SJCRH30 (cell line): ENCODE measurements around the gene RAX2. TPM values are rescaled to one million over a fixed set of nuclear protein-coding genes. Genes with fewer than 3 reads are reported as not detected.

ENCODE experiments used
- DNase-seq, 2 experiments: peaks; one replicate each; pipeline ENCODE4 v3.0.0-alpha.2; 2015 to 2020
- H3K27ac ChIP-seq: fragments of 250-450 bp; sonication (Bioruptor Pico); 2 replicates; pipeline ENCODE4 v1.5.1; 2020; ENCODE audit warnings: mild to moderate bottlenecking, moderate library complexity
- H3K27me3 ChIP-seq: fragments of 250-450 bp; sonication (Bioruptor Pico); 2 replicates; pipeline ENCODE4 v1.5.1; 2020; ENCODE audit warnings: mild to moderate bottlenecking, moderate library complexity
- H3K36me3 ChIP-seq: fragments of 250-450 bp; sonication (Bioruptor Pico); 2 replicates; pipeline ENCODE4 v1.5.1; 2020; ENCODE audit warnings: mild to moderate bottlenecking, moderate library complexity
- H3K4me1 ChIP-seq: fragments of 250-450 bp; sonication (Bioruptor Pico); 2 replicates; pipeline ENCODE4 v1.5.1; 2020; ENCODE audit warnings: mild to moderate bottlenecking, moderate library complexity
- H3K4me3 ChIP-seq: fragments of 250-450 bp; sonication (Bioruptor Pico); 2 replicates; pipeline ENCODE4 v1.5.1; 2020; ENCODE audit warnings: mild to moderate bottlenecking, moderate library complexity
- H3K9me3 ChIP-seq: fragments of 250-450 bp; sonication (Bioruptor Pico); replicated peaks from 2 replicates; pipeline ENCODE4 v1.5.1; 2020; ENCODE audit warnings: mild to moderate bottlenecking, moderate library complexity
- total RNA-seq: library from RNA; depleted of rRNA; stranded (reverse); fragments of >200 nt; shearing (Covaris generic); gene quantifications from 2 replicates; pipeline ENCODE4 v1.2.3, GENCODE V29; 2014

RAX2 gene
- total RNA-seq, 1 experiment from 2014 or later, result not detected

DNA sequence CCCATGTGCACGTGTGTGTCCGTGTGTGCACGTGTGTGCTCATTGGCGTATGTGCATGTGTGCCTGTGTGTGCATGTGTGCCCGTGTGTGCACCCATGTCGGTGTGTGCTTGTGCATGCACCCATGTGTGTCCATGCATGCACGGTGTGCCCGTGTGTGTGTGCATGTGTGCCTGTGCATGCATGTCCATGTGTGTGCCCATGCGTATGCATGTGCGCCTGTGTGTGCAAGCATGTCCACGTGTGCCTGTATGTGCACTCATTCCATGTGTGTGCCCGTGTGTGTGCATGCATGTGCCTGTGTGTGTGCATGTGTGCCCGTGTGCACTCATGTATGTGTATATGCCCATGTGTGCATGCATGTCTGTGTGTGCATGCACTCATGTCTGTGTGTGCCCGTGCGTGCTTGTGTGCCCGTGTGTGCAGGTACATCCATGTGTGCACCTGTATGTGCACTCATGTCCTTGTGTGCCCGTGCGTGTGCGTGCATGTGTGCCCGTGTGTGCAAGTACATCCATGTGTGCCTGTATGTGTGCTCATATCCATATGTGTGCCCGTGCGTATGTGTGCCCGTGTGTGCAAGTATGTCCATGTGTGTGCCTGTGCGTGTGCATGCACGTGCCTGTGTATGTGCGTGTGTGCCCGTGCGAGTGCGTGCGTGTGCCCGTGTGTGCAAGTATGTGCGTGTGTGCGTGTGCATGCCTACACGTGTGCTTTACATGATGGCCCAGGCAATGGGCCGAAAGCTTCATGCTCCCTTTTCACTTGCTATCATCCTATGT, 35.7 kb upstream of the RAX2 start:
- H3K27ac ChIP-seq, result no peak overlapping the region
- peaks cover 3% of the 10 kb centered on the region; the same call in 1 of the 2 replicates for H3K27me3 ChIP-seq
- H3K4me3 ChIP-seq, result no peak overlapping the region
- no peaks in the 10 kb centered on the region for H3K9me3 ChIP-seq
- no peak for DNase-seq
- H3K4me1 ChIP-seq, result peaks cover 4% of the 10 kb centered on the region; the same call in 1 of the 2 replicates
- H3K36me3 ChIP-seq, result no peaks in the 10 kb centered on the region

DNA sequence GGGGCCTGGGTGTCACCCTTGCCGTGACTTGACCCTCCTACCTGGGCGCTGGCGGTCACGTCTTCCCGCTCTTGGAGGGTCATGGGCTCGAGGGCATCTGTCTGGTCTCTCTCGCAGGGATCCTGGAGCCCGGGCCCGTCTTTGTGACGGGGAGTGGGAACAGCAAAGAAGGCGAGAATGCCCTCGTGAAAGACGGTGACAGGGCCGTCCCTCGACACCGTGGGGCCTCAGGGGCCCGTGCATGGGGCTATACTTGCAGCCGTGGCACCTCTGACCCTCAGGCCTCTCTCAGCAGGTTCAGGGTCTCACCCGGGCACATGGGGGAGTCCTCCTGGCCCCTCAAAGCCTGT, 35.1 kb upstream of the RAX2 start:
- no peak for DNase-seq
- Histone ChIP-seq H3K27ac (no peak overlapping the region), H3K9me3 (no peaks in the 10 kb centered on the region), H3K27me3 (peaks cover 5% of the 10 kb centered on the region; the same call in 1 of the 2 replicates), H3K36me3 (no peaks in the 10 kb centered on the region), H3K4me3 (no peak overlapping the region), H3K4me1 (peaks cover 4% of the 10 kb centered on the region; the same call in 1 of the 2 replicates)

DNA sequence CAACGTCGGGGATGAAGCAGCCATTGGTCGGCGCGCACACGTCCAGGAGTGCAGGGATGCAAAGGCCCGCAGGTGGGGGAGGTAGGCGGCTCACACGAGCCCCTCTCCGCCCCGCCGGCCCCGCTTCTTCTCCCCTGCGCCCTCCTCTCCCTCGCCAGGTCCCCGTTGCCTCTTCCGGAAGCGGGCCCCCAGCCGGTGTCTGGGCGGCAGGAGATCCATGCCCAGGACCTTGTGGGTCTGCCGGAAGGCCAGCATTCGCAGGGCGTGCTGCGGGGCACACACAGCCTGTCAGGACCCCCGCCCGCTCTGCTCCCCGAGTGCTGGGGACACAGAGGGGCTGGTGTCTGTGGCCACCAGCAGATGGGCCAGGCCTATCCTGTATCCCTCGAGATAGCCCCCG, 33.8 kb upstream of the RAX2 start:
- no peak for DNase-seq
- Histone ChIP-seq H3K36me3 (no peaks in the 10 kb centered on the region), H3K27ac (no peak overlapping the region), H3K27me3 (peaks cover 18% of the 10 kb centered on the region), H3K4me3 (no peak overlapping the region), H3K9me3 (no peaks in the 10 kb centered on the region), H3K4me1 (peaks cover 4% of the 10 kb centered on the region; the same call in 1 of the 2 replicates)

DNA sequence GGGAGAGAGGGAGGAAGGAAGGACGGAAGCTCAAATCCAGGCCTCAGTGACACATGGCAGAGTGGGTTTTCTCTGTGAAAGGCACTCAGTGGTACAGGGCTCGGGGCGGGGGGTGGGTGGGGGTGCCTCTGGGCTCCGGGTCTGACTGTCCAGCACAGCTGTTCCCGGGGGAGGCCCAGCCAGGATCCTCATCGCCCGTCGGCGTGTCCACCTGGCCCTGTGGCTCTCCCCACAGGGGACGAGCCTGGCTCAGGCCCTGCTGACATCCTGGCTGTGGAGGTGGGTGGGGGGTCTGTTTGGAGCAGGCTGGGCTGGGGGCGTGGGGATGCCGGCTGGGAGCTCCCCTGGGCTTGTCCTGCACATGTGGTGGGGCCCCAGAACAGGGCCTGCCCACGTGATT, 32.4 kb upstream of the RAX2 start:
- DNase-seq, result peak; percentile 45 to 53
- Histone ChIP-seq H3K4me1 (peaks cover 4% of the 10 kb centered on the region; the same call in 1 of the 2 replicates), H3K9me3 (no peaks in the 10 kb centered on the region), H3K4me3 (no peak overlapping the region), H3K27me3 (peaks cover 20% of the 10 kb centered on the region), H3K36me3 (no peaks in the 10 kb centered on the region), H3K27ac (no peak overlapping the region)

DNA sequence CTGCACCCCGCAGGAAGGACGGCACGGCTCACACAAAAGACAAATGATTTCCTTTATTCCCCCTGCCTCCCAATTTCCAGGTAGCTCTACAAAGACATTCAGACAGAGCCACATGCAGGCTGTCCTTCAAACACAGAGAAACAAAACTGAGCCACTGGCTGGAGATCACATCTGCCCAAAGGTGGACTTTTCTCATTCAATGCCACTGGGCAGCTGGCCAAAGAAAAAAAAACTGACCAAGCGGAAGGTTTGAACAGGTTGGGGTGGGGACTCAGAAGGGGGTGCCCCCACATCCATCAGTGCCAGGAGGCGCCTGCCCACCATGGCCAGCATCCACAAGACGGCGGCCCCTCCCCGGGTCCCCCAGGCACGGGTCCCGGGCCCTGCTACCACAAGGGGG, 32.0 kb upstream of the RAX2 start:
- Histone ChIP-seq H3K4me1 (peaks cover 4% of the 10 kb centered on the region; the same call in 1 of the 2 replicates), H3K9me3 (no peaks in the 10 kb centered on the region), H3K4me3 (no peak overlapping the region), H3K27ac (no peak overlapping the region), H3K36me3 (no peaks in the 10 kb centered on the region), H3K27me3 (peaks cover 20% of the 10 kb centered on the region)
- DNase-seq, result peak in 1 of 2 experiments; percentile 24

DNA sequence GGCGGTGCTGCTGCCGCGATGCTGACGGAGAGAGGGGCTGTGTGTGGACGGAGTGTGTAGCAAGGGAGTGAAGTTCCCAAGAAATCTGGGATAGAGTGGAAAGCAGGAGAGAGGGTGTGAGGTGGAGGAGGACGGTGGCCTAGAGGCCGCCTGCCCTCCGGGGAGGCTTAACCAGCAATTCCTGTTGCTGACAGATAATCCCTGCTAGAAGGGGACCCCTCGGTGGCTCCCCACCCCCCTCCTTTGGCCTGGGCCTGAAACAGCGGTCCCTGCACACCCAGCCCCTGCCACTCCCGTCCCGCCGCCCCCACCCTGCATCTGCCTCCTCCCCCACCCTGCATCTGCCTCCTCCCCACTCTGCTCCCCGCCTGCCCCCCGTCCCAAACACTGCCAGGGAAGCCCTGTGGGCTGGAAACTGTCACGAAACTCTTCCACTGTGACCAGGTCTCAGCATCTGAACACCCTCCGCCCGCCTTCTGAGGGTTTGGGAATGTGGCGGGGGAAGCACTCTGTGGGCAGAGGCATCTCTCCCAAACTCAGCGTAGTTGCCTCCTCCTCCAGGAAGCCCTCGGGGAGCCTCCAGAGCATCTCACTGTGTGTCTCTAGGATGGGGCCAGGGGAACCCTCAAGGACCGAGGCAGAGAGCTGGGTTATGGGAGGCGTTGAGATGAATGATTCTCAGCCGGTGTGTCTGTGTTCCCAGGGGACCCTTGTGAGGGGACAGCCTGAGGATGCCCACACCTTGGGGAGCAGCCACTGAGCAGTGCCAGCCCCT, 31.3 kb upstream of the RAX2 start:
- H3K27me3 ChIP-seq, result peaks cover 20% of the 10 kb centered on the region
- peaks cover 4% of the 10 kb centered on the region; the same call in 1 of the 2 replicates for H3K4me1 ChIP-seq
- H3K4me3 ChIP-seq, result no peak overlapping the region
- H3K27ac ChIP-seq, result no peak overlapping the region
- no peaks in the 10 kb centered on the region for H3K36me3 ChIP-seq
- H3K9me3 ChIP-seq, result no peaks in the 10 kb centered on the region
- no peak for DNase-seq

DNA sequence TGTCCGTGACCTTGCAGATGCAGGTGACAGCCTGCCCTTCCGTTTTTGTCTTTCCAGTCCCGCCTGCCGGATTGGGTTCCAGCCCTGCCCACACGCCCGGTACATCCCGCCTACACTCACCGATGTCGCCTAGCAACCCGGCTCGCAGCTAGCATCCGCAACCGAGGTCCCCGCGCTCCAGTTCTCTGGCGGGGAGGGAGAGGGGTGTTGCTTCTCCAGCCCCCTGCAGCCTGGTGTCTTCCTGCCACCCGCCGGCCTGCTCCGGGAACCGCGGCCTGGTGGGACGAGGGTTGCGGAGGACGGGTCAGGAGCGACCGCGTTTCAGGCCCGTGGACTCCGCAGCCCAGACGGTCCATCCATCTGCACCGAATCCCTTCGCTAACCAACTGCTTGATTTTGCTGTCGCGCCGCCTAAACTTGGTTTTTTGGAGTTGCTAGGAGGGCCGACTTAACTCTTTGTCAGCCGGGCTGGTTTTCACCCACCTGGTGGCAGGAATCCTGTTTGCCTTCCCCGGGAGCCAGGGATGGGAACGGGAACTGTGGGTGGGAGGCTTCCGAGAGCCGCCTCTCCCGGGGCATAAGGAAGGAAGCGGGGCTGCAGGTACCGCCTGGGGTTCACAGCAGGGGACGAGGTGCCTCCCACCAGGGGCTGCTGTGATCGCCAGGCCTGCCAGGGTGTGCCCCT, 29.5 kb upstream of the RAX2 start:
- H3K36me3 ChIP-seq, result no peaks in the 10 kb centered on the region
- H3K9me3 ChIP-seq, result peaks cover 3% of the 10 kb centered on the region; the same call in 1 of the 2 replicates
- no peak overlapping the region for H3K27ac ChIP-seq
- peaks cover 20% of the 10 kb centered on the region for H3K27me3 ChIP-seq
- peaks cover 4% of the 10 kb centered on the region; the same call in 1 of the 2 replicates for H3K4me1 ChIP-seq
- no peak for DNase-seq
- H3K4me3 ChIP-seq, result no peak overlapping the region

DNA sequence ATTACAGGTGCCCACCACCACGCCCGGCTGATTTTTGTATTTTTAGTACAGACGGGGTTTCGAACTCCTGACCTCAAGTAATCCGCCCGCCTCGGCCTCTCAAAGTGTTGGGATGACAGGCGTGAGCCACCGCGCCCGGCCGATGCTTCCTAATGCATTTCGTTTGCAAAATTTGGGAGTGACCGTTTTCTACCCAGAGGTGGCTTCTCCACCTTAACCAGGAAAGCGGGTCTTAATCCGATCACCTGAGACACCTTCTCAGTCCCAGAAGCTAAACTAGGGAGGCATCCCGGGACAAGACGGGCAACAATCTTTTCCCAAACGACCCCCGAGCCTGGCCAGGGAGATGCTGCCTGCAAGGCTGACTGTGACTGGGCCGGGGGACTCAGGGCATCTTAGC, 29.0 kb upstream of the RAX2 start:
- H3K27me3 ChIP-seq, result peaks cover 20% of the 10 kb centered on the region

DNA sequence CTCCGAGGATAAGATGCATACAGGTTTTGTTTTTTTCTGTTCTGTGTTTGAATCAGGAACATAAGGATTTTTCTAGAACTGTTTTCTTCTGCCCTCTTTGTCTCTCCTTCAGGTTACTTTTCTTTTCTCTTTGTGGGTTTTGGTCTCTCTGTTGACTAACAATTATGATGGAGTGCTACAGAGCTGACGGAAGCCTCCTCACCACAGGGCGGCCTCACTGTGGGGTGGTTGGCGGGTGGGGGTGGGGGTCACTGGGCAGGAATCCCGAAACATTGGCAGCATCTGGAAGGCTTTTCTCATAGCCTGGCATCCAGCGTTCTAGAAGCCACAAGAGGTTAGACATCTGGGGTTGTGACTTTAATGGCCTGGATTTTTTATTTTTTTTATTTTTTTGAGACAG, 26.1 kb upstream of the RAX2 start:
- Histone ChIP-seq H3K9me3 (peaks cover 4% of the 10 kb centered on the region; the same call in 1 of the 2 replicates), H3K27me3 (peaks cover 20% of the 10 kb centered on the region), H3K27ac (no peak overlapping the region), H3K36me3 (no peaks in the 10 kb centered on the region), H3K4me1 (no peaks in the 10 kb centered on the region), H3K4me3 (no peak overlapping the region)
- DNase-seq, result no peak

More for the DNA sequence above, 29.0 kb upstream of the RAX2 start:
- no peak overlapping the region for H3K27ac ChIP-seq
- no peak overlapping the region for H3K4me3 ChIP-seq
- DNase-seq, result no peak
- peaks cover 4% of the 10 kb centered on the region; the same call in 1 of the 2 replicates for H3K4me1 ChIP-seq
- H3K36me3 ChIP-seq, result no peaks in the 10 kb centered on the region
- H3K9me3 ChIP-seq, result peaks cover 4% of the 10 kb centered on the region; the same call in 1 of the 2 replicates

DNA sequence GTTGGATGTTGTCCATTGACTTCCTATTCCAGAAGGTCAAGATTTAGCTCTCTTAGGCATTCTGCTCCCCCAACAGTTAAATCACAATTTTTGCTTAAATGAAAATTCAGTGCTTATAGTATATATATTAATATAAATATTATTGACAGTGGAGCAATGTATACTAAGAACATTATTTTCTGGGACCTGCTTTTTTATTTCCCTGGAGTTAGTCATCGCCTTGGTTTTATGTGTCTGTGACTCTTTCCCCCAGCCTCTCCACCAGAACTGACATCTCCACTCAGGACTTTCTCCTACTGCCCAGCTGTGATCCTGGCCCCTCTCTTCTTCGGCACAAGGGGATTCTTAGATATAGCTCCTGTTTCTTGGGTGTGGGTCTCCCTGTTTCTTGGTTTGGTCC, 24.3 kb upstream of the RAX2 start:
- Histone ChIP-seq H3K36me3 (no peaks in the 10 kb centered on the region), H3K4me3 (no peak overlapping the region), H3K9me3 (peaks cover 4% of the 10 kb centered on the region; the same call in 1 of the 2 replicates), H3K4me1 (no peaks in the 10 kb centered on the region), H3K27ac (no peak overlapping the region), H3K27me3 (peaks cover 7% of the 10 kb centered on the region)
- DNase-seq, result no peak

DNA sequence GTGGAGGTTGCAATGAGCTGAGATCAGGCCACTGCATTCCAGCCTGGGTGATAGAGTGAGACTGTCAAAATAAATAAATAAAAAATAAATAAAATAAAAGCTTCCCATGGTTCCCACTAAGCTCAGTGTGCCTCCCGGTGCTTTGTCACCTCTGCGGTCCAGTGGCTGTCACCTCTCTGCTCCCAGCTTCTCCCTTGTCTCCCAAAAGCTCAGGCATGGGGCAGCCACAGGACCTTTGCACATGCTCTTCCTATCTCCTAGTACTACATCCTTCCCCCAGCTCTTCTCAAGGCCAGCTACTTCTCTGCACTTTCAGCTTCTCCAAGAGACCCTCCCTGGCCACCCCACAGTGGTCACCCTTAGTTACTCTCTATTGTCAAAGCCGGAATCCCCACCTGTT, 21.8 kb upstream of the RAX2 start:
- Histone ChIP-seq H3K27me3 (no peaks in the 10 kb centered on the region), H3K9me3 (peaks cover 4% of the 10 kb centered on the region; the same call in 1 of the 2 replicates), H3K36me3 (no peaks in the 10 kb centered on the region), H3K27ac (no peak overlapping the region), H3K4me1 (no peaks in the 10 kb centered on the region), H3K4me3 (no peak overlapping the region)
- DNase-seq, result no peak

DNA sequence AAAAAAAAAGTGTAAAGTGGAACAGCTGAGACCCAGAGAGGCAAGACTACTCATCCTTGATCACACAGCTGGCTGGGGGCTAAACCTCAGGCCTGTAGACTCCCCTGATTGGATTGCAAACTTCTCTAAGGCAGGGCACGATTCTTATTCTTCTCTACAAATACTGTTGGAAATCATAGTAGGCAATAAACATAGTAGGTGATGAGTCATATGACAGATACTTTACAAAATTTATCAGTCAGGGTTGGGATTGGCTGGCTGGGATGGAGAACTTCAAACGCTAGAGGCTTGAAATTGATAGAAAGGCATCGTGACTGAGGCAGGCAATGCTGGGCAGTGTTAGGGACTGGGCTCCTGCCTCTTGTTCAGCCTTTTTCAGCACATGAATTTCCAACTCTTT, 20.1 kb upstream of the RAX2 start:
- Histone ChIP-seq H3K36me3 (no peaks in the 10 kb centered on the region), H3K9me3 (peaks cover 4% of the 10 kb centered on the region; the same call in 1 of the 2 replicates), H3K4me3 (no peak overlapping the region), H3K27me3 (no peaks in the 10 kb centered on the region), H3K27ac (no peak overlapping the region), H3K4me1 (no peaks in the 10 kb centered on the region)
- no peak for DNase-seq

DNA sequence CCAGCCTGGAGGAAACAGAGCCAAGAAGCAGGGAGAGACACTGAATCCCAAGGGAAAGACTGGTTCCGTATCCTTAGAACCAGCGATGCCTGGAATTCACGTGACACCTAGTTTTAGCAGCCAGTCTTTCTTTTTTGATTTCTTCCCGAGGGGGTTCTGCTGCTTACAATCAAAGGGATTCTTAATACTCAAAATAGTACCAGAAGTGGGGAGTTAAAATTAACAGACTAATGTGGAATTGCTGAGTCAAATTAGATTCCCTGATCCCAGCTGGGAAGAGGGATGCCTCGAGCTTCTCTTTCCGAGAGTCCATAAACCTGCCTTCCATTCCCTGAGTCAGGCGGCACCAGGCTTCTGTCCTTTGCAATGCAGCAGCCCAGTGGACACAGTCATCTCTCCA, 18.9 kb upstream of the RAX2 start:
- no peaks in the 10 kb centered on the region for H3K9me3 ChIP-seq
- no peaks in the 10 kb centered on the region for H3K27me3 ChIP-seq
- no peaks in the 10 kb centered on the region for H3K4me1 ChIP-seq
- no peak overlapping the region for H3K27ac ChIP-seq
- no peak overlapping the region for H3K4me3 ChIP-seq
- DNase-seq, result no peak
- no peaks in the 10 kb centered on the region for H3K36me3 ChIP-seq

DNA sequence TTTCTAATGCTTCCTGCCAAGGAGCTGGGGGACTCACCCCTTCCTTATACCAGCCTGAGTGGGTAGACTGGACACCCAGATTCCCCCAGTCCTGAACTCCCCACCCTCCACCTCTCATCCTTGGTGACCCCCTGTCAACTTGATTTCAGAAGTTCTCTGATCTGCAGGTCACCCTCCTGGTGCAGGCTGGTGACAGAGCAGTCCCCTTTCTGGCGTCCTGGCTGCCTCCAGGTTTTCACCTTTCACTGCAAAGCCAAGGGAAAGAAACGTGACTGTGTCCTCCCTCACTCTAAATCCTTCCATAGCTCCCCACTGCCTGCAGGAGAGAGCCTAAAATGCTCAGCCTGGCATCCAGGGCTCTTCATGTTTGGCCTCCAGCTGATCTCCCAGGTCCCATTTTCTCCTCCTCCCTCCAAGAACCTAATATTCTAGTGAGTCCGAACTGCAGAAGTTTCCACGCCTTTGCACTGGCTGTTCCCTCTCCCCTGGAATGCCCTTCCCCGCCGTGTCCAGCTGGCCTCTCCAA, 18.2 kb upstream of the RAX2 start:
- Histone ChIP-seq H3K27me3 (no peaks in the 10 kb centered on the region), H3K36me3 (no peaks in the 10 kb centered on the region), H3K9me3 (no peaks in the 10 kb centered on the region), H3K4me3 (no peak overlapping the region), H3K27ac (no peak overlapping the region), H3K4me1 (no peaks in the 10 kb centered on the region)
- no peak for DNase-seq
